ENCODE data around the gene DYNLT4. TPM values are rescaled to one million over a fixed set of nuclear protein-coding genes. Genes with fewer than 3 reads are reported as not detected.

DYNLT4 gene
- total RNA-seq, 1 experiment from 2014 or later = 0.31 TPM

DNA sequence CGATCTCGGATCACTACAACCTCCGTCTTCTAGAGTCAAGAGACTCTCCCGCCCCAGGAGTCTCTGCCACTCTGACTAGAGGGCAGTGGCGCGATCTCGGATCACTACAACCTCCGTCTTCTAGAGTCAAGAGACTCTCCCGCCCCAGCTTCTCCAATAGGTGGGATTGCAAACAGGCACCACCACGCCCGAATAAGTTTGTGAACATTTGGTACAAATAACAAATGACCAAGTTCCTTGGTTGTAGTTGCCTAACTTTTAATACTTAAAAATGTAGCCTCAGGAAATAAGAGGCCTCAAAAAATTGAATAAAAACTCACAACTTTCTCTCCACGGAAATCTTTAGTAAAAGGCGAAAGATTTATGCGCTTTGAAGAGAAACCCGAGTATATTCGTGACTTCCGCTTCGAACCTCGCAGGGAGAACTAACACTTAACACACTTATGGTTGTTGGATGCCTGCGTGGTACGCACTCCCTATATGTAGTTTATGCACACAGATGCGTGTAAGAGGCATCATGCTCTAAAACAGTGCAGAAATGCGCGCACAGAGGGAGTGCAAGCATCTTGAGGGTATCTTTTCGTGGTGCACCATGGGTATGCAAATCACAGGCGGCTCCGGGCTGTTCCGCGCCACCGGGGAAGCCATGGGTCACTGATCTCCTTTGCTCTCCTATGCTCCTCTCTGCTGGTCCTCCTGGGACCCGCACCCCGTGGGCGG, 12.6 kb upstream of the DYNLT4 start (continued):
- TF ChIP-seq ETV6 (CRISPR knock-in tag; IDR thresholded peaks at IDR 0.05) (peak; percentile 97), CREM (CRISPR knock-in tag; IDR thresholded peaks at IDR 0.05) (peak; percentile 77; the same call in 1 of the 2 replicates), ESRRA (CRISPR knock-in tag; IDR thresholded peaks at IDR 0.05; ENCODE audit: borderline replicate concordance) (no peak), JUN (CRISPR knock-in tag; IDR thresholded peaks at IDR 0.05) (peak; percentile 77; the same call in 1 of the 2 replicates), HMGA2 (CRISPR knock-in tag; IDR thresholded peaks at IDR 0.05) (no peak), SP1 (CRISPR knock-in tag; conservative IDR thresholded peaks at IDR 0.05) (peak; percentile 83), ZNF121 (CRISPR knock-in tag; IDR thresholded peaks at IDR 0.05) (no peak), ZBTB21 (CRISPR knock-in tag; IDR thresholded peaks at IDR 0.05; ENCODE audit: borderline replicate concordance) (no peak), RELA (CRISPR knock-in tag; IDR thresholded peaks at IDR 0.05; ENCODE audit: borderline replicate concordance) (no peak), SMAD3 (CRISPR knock-in tag; IDR thresholded peaks at IDR 0.05; ENCODE audit: borderline replicate concordance) (peak; percentile 56; the same call in 1 of the 2 replicates), CBFB (CRISPR knock-in tag; IDR thresholded peaks at IDR 0.05; ENCODE audit: low read depth) (no peak), MXD4 (CRISPR knock-in tag; IDR thresholded peaks at IDR 0.05; ENCODE audit: borderline replicate concordance) (no peak)
- TF ChIP-seq, protein P1, sequence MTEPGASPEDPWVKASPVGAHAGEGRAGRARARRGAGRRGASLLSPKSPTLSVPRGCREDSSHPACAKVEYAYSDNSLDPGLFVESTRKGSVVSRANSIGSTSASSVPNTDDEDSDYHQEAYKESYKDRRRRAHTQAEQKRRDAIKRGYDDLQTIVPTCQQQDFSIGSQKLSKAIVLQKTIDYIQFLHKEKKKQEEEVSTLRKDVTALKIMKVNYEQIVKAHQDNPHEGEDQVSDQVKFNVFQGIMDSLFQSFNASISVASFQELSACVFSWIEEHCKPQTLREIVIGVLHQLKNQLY (CRISPR knock-in tag; IDR thresholded peaks at IDR 0.05) = peak; percentile 94
- TF ChIP-seq, protein P2, sequence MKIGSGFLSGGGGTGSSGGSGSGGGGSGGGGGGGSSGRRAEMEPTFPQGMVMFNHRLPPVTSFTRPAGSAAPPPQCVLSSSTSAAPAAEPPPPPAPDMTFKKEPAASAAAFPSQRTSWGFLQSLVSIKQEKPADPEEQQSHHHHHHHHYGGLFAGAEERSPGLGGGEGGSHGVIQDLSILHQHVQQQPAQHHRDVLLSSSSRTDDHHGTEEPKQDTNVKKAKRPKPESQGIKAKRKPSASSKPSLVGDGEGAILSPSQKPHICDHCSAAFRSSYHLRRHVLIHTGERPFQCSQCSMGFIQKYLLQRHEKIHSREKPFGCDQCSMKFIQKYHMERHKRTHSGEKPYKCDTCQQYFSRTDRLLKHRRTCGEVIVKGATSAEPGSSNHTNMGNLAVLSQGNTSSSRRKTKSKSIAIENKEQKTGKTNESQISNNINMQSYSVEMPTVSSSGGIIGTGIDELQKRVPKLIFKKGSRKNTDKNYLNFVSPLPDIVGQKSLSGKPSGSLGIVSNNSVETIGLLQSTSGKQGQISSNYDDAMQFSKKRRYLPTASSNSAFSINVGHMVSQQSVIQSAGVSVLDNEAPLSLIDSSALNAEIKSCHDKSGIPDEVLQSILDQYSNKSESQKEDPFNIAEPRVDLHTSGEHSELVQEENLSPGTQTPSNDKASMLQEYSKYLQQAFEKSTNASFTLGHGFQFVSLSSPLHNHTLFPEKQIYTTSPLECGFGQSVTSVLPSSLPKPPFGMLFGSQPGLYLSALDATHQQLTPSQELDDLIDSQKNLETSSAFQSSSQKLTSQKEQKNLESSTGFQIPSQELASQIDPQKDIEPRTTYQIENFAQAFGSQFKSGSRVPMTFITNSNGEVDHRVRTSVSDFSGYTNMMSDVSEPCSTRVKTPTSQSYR (CRISPR knock-in tag; IDR thresholded peaks at IDR 0.05) = peak; percentile 78; the same call in 1 of the 2 replicates
- TF ChIP-seq, protein P3, sequence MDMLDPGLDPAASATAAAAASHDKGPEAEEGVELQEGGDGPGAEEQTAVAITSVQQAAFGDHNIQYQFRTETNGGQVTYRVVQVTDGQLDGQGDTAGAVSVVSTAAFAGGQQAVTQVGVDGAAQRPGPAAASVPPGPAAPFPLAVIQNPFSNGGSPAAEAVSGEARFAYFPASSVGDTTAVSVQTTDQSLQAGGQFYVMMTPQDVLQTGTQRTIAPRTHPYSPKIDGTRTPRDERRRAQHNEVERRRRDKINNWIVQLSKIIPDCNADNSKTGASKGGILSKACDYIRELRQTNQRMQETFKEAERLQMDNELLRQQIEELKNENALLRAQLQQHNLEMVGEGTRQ (CRISPR knock-in tag; IDR thresholded peaks at IDR 0.05) = no peak; the same call in 1 of the 2 replicates
- TF ChIP-seq, protein P4, sequence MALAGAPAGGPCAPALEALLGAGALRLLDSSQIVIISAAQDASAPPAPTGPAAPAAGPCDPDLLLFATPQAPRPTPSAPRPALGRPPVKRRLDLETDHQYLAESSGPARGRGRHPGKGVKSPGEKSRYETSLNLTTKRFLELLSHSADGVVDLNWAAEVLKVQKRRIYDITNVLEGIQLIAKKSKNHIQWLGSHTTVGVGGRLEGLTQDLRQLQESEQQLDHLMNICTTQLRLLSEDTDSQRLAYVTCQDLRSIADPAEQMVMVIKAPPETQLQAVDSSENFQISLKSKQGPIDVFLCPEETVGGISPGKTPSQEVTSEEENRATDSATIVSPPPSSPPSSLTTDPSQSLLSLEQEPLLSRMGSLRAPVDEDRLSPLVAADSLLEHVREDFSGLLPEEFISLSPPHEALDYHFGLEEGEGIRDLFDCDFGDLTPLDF (CRISPR knock-in tag; IDR thresholded peaks at IDR 0.05) = no peak
- TF ChIP-seq, protein P5, sequence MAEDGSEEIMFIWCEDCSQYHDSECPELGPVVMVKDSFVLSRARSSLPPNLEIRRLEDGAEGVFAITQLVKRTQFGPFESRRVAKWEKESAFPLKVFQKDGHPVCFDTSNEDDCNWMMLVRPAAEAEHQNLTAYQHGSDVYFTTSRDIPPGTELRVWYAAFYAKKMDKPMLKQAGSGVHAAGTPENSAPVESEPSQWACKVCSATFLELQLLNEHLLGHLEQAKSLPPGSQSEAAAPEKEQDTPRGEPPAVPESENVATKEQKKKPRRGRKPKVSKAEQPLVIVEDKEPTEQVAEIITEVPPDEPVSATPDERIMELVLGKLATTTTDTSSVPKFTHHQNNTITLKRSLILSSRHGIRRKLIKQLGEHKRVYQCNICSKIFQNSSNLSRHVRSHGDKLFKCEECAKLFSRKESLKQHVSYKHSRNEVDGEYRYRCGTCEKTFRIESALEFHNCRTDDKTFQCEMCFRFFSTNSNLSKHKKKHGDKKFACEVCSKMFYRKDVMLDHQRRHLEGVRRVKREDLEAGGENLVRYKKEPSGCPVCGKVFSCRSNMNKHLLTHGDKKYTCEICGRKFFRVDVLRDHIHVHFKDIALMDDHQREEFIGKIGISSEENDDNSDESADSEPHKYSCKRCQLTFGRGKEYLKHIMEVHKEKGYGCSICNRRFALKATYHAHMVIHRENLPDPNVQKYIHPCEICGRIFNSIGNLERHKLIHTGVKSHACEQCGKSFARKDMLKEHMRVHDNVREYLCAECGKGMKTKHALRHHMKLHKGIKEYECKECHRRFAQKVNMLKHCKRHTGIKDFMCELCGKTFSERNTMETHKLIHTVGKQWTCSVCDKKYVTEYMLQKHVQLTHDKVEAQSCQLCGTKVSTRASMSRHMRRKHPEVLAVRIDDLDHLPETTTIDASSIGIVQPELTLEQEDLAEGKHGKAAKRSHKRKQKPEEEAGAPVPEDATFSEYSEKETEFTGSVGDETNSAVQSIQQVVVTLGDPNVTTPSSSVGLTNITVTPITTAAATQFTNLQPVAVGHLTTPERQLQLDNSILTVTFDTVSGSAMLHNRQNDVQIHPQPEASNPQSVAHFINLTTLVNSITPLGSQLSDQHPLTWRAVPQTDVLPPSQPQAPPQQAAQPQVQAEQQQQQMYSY (CRISPR knock-in tag; IDR thresholded peaks at IDR 0.05) = 0 out of 2 replicates have a peak, but pooled peaks have one; percentile 28

Measured in WTC11 (cell line).